Ovary (tissue), 9 donors: ENCODE data around the gene MAPT. TPM values are rescaled to one million over a fixed set of nuclear protein-coding genes. Genes with fewer than 3 reads are reported as not detected.

Experiments
- DNase-seq, 5 donors: peaks; one replicate each; pipeline ENCODE4 v3.0.0-alpha.2; 2019 to 2020
- H3K27ac ChIP-seq, 2 donors: fragments of 200-600 bp; one replicate each; pipeline versions ENCODE4 v1.5.1 to v1.8.0; 2019 to 2022
- H3K27me3 ChIP-seq: fragments of 200-600 bp; one replicate; pipeline ENCODE4 v1.8.0; 2022
- H3K36me3 ChIP-seq: fragments of 200-600 bp; sonication (generic); one replicate; pipeline ENCODE4 v1.5.1; 2019
- H3K4me1 ChIP-seq: one replicate; pipeline ENCODE4 v1.8.1; 2013; ENCODE audit warnings: mild to moderate bottlenecking, moderate library complexity; ENCODE audit not compliant: insufficient read depth
- H3K4me3 ChIP-seq: fragments of 200-600 bp; sonication (generic); one replicate; pipeline ENCODE4 v1.5.1; 2017
- H3K9me3 ChIP-seq, 2 donors: fragments of 200-600 bp in 1 of 2; sonication (generic) in 1 of 2; one replicate each; pipeline versions ENCODE4 v1.5.1 to v1.8.1; 2013 to 2019; ENCODE audit warnings: mild to moderate bottlenecking in 1 of 2, moderate library complexity in 1 of 2
- EP300 ChIP-seq: sonication (generic); formaldehyde crosslinking; IDR thresholded peaks from one replicate; pipeline ENCODE4 v1.6.1; 2017; ENCODE audit warnings: antibody characterized with exemption
- POLR2A ChIP-seq: fragments of 450-650 bp; IDR thresholded peaks from one replicate; pipeline ENCODE4 v1.6.1; 2017; ENCODE audit warnings: antibody characterized with exemption, mild to moderate bottlenecking, moderate library complexity
- WGBS, 3 donors: extraction: QIAGEN DNeasy Blood & Tissue Kit in 1 of 3; methylation state at CpG; one replicate each; pipeline versions ENCODE4 v1.1.5 to v1.1.7; 2013 to 2017; 5-methylcytosine and 5-hydroxymethylcytosine counted together
- intact Hi-C, 4 donors: fragments of 100-400 bp; cut with DNase I; formaldehyde crosslinking; loops; one replicate each; pipeline versions ENCODE4 v1.11.0 to v1.15.1; 2022 to 2023
- polyA plus RNA-seq, 2 donors: library from polyadenylated mRNA; stranded (reverse); fragments of 200-250 nt in 1 of 2; fragments of 350-450 nt in 1 of 2; fragmentation: Illumina TruSeq in 1 of 2; extraction: RNeasy Lipid Tissue Mini Kit (QIAGEN cat#74804) in 1 of 2; gene quantifications; one replicate each; pipeline ENCODE4 v1.2.3, GENCODE V29; 2013 to 2014
- total RNA-seq, 7 donors: library from RNA; depleted of rRNA in 2 of 7; stranded (reverse); fragments of >200 nt in 2 of 7; fragmentation: NEBNext Ultra II Directional in 3 of 7; extraction: Animal tissue kit (Norgen Biotek cat#: 25700) in 3 of 7; gene quantifications; one replicate each; pipeline versions ENCODE4 v1.1.0 to v1.2.4, GENCODE V29; 2016 to 2023
- TF ChIP-seq, protein P1 (sequence below), 3 donors: fragments of 450-650 bp in 2 of 3; fragments of 200-600 bp in 1 of 3; IDR thresholded peaks; one replicate each; pipeline versions ENCODE4 v1.5.1 to v1.8.0; 2016 to 2022; ENCODE audit warnings: antibody characterized with exemption in 3 of 3, mild to moderate bottlenecking in 1 of 3
- donor health status: DM: no; HTN: no; CAD: no; lungs with moderate emphysema.
- donor health status: DM: no; HTN: no; CAD: no.
- donor health status: Bipolar disorder and iron deficiency.
- donor health status: DM: yes; HTN: yes; CAD: no.
- donor health status: DM: no; HTN: no; CAD: no.
- donor health status: DM: yes; HTN: yes; CAD: no.

The MAPT gene
- total and polyA plus RNA-seq, 9 donors: 0.40 to 2.2 (median 1.1) TPM

DNA sequence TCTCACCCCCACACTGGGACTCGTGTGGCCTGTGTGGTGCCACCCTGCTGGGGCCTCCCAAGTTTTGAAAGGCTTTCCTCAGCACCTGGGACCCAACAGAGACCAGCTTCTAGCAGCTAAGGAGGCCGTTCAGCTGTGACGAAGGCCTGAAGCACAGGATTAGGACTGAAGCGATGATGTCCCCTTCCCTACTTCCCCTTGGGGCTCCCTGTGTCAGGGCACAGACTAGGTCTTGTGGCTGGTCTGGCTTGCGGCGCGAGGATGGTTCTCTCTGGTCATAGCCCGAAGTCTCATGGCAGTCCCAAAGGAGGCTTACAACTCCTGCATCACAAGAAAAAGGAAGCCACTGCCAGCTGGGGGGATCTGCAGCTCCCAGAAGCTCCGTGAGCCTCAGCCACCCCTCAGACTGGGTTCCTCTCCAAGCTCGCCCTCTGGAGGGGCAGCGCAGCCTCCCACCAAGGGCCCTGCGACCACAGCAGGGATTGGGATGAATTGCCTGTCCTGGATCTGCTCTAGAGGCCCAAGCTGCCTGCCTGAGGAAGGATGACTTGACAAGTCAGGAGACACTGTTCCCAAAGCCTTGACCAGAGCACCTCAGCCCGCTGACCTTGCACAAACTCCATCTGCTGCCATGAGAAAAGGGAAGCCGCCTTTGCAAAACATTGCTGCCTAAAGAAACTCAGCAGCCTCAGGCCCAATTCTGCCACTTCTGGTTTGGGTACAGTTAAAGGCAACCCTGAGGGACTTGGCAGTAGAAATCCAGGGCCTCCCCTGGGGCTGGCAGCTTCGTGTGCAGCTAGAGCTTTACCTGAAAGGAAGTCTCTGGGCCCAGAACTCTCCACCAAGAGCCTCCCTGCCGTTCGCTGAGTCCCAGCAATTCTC is 132.1 kb downstream of the MAPT start:
- Histone ChIP-seq H3K4me1 (no peaks in the 10 kb centered on the region), H3K36me3 (no peaks in the 10 kb centered on the region), H3K4me3 (no peak overlapping the region), H3K9me3 (no peaks in the 10 kb centered on the region), H3K27me3 (no peaks in the 10 kb centered on the region), H3K27ac (no peak overlapping the region)
- WGBS, 3 donors: 80 to 82% (median 81%) methylated on average over 17 of the region's 17 CpGs
- intact Hi-C loops: loop anchor here in 1 of 4 donors (5.0 kb wide), 1 partner anchor 1571 kb away; no protein-coding TSS in a partner anchor
- no peak for TF ChIP-seq POLR2A
- TF ChIP-seq, protein P1, sequence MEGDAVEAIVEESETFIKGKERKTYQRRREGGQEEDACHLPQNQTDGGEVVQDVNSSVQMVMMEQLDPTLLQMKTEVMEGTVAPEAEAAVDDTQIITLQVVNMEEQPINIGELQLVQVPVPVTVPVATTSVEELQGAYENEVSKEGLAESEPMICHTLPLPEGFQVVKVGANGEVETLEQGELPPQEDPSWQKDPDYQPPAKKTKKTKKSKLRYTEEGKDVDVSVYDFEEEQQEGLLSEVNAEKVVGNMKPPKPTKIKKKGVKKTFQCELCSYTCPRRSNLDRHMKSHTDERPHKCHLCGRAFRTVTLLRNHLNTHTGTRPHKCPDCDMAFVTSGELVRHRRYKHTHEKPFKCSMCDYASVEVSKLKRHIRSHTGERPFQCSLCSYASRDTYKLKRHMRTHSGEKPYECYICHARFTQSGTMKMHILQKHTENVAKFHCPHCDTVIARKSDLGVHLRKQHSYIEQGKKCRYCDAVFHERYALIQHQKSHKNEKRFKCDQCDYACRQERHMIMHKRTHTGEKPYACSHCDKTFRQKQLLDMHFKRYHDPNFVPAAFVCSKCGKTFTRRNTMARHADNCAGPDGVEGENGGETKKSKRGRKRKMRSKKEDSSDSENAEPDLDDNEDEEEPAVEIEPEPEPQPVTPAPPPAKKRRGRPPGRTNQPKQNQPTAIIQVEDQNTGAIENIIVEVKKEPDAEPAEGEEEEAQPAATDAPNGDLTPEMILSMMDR (IDR thresholded peaks at IDR 0.05): no peak
- no peak for TF ChIP-seq EP300
- no peak for DNase-seq

DNA sequence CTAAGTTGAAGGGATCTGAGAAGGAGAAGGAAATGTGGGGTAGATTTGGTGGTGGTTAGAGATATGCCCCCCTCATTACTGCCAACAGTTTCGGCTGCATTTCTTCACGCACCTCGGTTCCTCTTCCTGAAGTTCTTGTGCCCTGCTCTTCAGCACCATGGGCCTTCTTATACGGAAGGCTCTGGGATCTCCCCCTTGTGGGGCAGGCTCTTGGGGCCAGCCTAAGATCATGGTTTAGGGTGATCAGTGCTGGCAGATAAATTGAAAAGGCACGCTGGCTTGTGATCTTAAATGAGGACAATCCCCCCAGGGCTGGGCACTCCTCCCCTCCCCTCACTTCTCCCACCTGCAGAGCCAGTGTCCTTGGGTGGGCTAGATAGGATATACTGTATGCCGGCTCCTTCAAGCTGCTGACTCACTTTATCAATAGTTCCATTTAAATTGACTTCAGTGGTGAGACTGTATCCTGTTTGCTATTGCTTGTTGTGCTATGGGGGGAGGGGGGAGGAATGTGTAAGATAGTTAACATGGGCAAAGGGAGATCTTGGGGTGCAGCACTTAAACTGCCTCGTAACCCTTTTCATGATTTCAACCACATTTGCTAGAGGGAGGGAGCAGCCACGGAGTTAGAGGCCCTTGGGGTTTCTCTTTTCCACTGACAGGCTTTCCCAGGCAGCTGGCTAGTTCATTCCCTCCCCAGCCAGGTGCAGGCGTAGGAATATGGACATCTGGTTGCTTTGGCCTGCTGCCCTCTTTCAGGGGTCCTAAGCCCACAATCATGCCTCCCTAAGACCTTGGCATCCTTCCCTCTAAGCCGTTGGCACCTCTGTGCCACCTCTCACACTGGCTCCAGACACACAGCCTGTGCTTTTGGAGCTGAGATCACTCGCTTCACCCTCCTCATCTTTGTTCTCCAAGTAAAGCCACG is 133.0 kb downstream of the MAPT start:
- H3K27ac ChIP-seq: no peak overlapping the region
- intact Hi-C loops: loop anchor here in 1 of 4 donors (5.0 kb wide), 1 partner anchor 1570 kb away; no protein-coding TSS in a partner anchor
- H3K27me3 ChIP-seq: no peaks in the 10 kb centered on the region
- no peaks in the 10 kb centered on the region for H3K9me3 ChIP-seq
- no peak for DNase-seq
- no peak overlapping the region for H3K4me3 ChIP-seq
- no peaks in the 10 kb centered on the region for H3K36me3 ChIP-seq
- no peak for TF ChIP-seq EP300
- TF ChIP-seq, protein P1 (IDR thresholded peaks at IDR 0.05): no peak
- H3K4me1 ChIP-seq: no peaks in the 10 kb centered on the region
- WGBS, 3 donors: 65 to 73% (median 66%) methylated on average over 12 of the region's 12 CpGs

DNA sequence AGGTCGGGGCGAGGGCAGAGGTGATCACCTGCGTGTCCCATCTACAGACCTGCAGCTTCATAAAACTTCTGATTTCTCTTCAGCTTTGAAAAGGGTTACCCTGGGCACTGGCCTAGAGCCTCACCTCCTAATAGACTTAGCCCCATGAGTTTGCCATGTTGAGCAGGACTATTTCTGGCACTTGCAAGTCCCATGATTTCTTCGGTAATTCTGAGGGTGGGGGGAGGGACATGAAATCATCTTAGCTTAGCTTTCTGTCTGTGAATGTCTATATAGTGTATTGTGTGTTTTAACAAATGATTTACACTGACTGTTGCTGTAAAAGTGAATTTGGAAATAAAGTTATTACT is 133.6 kb downstream of the MAPT start:
- intact Hi-C loops: loop anchor here in 1 of 4 donors (5.0 kb wide), 1 partner anchor 1569 kb away; no protein-coding TSS in a partner anchor
- H3K36me3 ChIP-seq: no peaks in the 10 kb centered on the region
- TF ChIP-seq, protein P1 (IDR thresholded peaks at IDR 0.05): no peak
- TF ChIP-seq POLR2A: no peak
- no peaks in the 10 kb centered on the region for H3K4me1 ChIP-seq
- no peak overlapping the region for H3K27ac ChIP-seq
- H3K9me3 ChIP-seq: no peaks in the 10 kb centered on the region
- no peak for DNase-seq
- H3K4me3 ChIP-seq: no peak overlapping the region
- WGBS, 3 donors: 72 to 78% (median 73%) methylated on average over 4 of the region's 4 CpGs
- no peaks in the 10 kb centered on the region for H3K27me3 ChIP-seq

DNA sequence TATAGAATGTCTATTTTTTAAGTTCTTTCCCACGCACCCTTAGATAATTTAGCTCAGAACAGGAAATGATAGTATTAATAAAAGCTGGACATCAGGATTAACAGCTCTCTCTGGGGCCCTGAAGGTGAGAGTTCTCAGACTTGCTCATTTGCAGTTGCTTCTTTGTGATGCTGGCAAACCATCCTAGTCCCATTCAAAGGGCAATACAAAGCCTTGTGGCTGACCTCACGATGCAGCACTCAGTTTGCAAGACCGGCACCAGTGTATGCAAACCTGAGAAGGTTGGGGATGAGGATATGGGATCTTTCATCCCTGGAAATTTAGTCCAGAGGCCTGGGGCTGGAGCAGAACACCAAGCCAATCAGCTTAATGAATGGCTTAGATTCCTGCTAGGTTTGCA is 134.0 kb downstream of the MAPT start:
- intact Hi-C loops: loop anchor here in 1 of 4 donors (5.0 kb wide), 1 partner anchor 1569 kb away; no protein-coding TSS in a partner anchor
- Histone ChIP-seq H3K36me3 (peaks cover 1% of the 10 kb centered on the region), H3K27ac (no peak overlapping the region), H3K4me3 (no peak overlapping the region), H3K4me1 (no peaks in the 10 kb centered on the region), H3K9me3 (no peaks in the 10 kb centered on the region), H3K27me3 (no peaks in the 10 kb centered on the region)
- 67 to 79% (median 72%) methylated on average over 3 of the region's 3 CpGs for WGBS, 3 donors
- TF ChIP-seq POLR2A: no peak
- TF ChIP-seq, protein P1 (IDR thresholded peaks at IDR 0.05): no peak
- TF ChIP-seq EP300: no peak
- DNase-seq: no peak
